Right ventricle myocardium superior (tissue), 1 donor: ENCODE data around the gene EIF2B1. TPM values are rescaled to one million over a fixed set of nuclear protein-coding genes. Genes with fewer than 3 reads are reported as not detected.

Experiments
- ATAC-seq: fragments of 200-7000 bp; cut with Tn5 transposase; one replicate; pipeline ENCODE4 v1.9.1; 2020; ENCODE audit warnings: mild to moderate bottlenecking; ENCODE audit not compliant: poor library complexity
- DNase-seq: peaks from one replicate; pipeline ENCODE4 v3.0.0-alpha.2; 2020
- intact Hi-C: fragments of 100-400 bp; cut with DNase I; formaldehyde crosslinking; loops from one replicate; pipeline ENCODE4 v1.11.2; 2022
- long read RNA-seq: library from polyadenylated mRNA; unstranded; transcript quantifications from one replicate; pipeline ENCODE4 v2.0.0, GENCODE V29; 2021
- total RNA-seq: library from RNA; stranded (reverse); fragmentation: NEBNext Ultra II Directional; extraction: Animal tissue kit (Norgen Biotek cat#: 25700); gene quantifications from one replicate; pipeline ENCODE4 v1.2.1, GENCODE V29; 2021
- donor health status: DM: no; HTN: yes; CAD: no; lungs with severe emphysema.

EIF2B1 gene
- total RNA-seq = 28.6 TPM
- long read RNA-seq, transcript EIF2B1-201 (9 exons, 2,477 nt) = major isoform, 70 of 84 reads
- long read RNA-seq, partial matches to known transcripts = 1 of 84 reads
- long read RNA-seq, other reads (novel, unspliced or antisense) = 13 of 84 reads

- DNase-seq = peak; percentile 98
- intact Hi-C loops = no loop called here
- ATAC-seq = peak; percentile 100
These were observed at the start of gene EIF2B1, which contains the start of gene GTF2H3 for GRCh38 chr12:123633379-123634141. Gene EIF2B1, minus strand, starts transcription at chr12:123633686. Its CDS starts 129 bp downstream, at chr12:123633557. Gene GTF2H3, plus strand, starts transcription at chr12:123633829. Its CDS starts 31 bp downstream, at chr12:123633860.

- intact Hi-C loops = no loop called here
- ATAC-seq = no peak
- DNase-seq = no peak
These were observed 48.1 kb upstream of the EIF2B1 start for GRCh38 chr12:123681605-123682004.

- intact Hi-C loops = no loop called here
- ATAC-seq (no peak), DNase-seq (no peak)
These were observed 45.5 kb upstream of the EIF2B1 start for GRCh38 chr12:123678981-123679380.

- no peak for ATAC-seq
- DNase-seq = no peak
- intact Hi-C loops = no loop called here
These were observed 43.3 kb upstream of the EIF2B1 start for GRCh38 chr12:123676616-123677320.

GRCh38 chr12:123675436-123675835, 42.0 kb upstream of the EIF2B1 start:
- intact Hi-C loops = no loop called here
- DNase-seq (no peak), ATAC-seq (no peak)

- ATAC-seq = no peak
- intact Hi-C loops = no loop called here
- no peak for DNase-seq
These were observed 38.4 kb upstream of the EIF2B1 start for GRCh38 chr12:123671876-123672275.

GRCh38 chr12:123670882-123671728, 37.6 kb upstream of the EIF2B1 start, which contains the start of gene TCTN2:
Gene TCTN2, plus strand, starts transcription at chr12:123671113. Its CDS starts 128 bp downstream, at chr12:123671241.
- ATAC-seq (peak; percentile 100), DNase-seq (peak; percentile 98)
- intact Hi-C loops = no loop called here

- DNase-seq = no peak
- intact Hi-C loops = no loop called here
- ATAC-seq = no peak
These were observed 34.3 kb upstream of the EIF2B1 start for GRCh38 chr12:123667771-123668170.

GRCh38 chr12:123659996-123660727, 26.7 kb upstream of the EIF2B1 start:
- intact Hi-C loops = no loop called here
- ATAC-seq = no peak
- DNase-seq = no peak

GRCh38 chr12:123657211-123657610, 23.7 kb upstream of the EIF2B1 start:
- ATAC-seq = no peak
- no peak for DNase-seq
- intact Hi-C loops = no loop called here

- intact Hi-C loops = no loop called here
- no peak for DNase-seq
- ATAC-seq = peak; percentile 38
These were observed 22.9 kb upstream of the EIF2B1 start for GRCh38 chr12:123656392-123656791.

GRCh38 chr12:123655420-123655819, 21.9 kb upstream of the EIF2B1 start:
- intact Hi-C loops = no loop called here
- DNase-seq (peak; percentile 57), ATAC-seq (peak; percentile 94)

GRCh38 chr12:123654129-123654701, 20.7 kb upstream of the EIF2B1 start:
- intact Hi-C loops = no loop called here
- ATAC-seq = no peak
- DNase-seq = no peak

- ATAC-seq (no peak), DNase-seq (no peak)
- intact Hi-C loops = no loop called here
These were observed 14.9 kb upstream of the EIF2B1 start for GRCh38 chr12:123648401-123648800.

- intact Hi-C loops = no loop called here
- ATAC-seq (no peak), DNase-seq (no peak)
These were observed 12.4 kb upstream of the EIF2B1 start for GRCh38 chr12:123645878-123646277.

GRCh38 chr12:123645380-123645779, 11.9 kb upstream of the EIF2B1 start:
- intact Hi-C loops = no loop called here
- ATAC-seq = no peak
- DNase-seq = no peak

GRCh38 chr12:123643911-123644310, 10.4 kb upstream of the EIF2B1 start:
- no peak for ATAC-seq
- no peak for DNase-seq
- intact Hi-C loops = no loop called here

- intact Hi-C loops = no loop called here
- no peak for ATAC-seq
- DNase-seq = no peak
These were observed 666 bp upstream of the EIF2B1 start for GRCh38 chr12:123634142-123634561.
